Ascending aorta (tissue), 2 donors: ENCODE measurements around the gene SLC2A2. TPM values are rescaled to one million over a fixed set of nuclear protein-coding genes. Genes with fewer than 3 reads are reported as not detected.

Experiments used
- DNase-seq, 2 donors: peaks; one replicate each; pipeline ENCODE4 v3.0.0-alpha.2; 2019; ENCODE audit warnings: low spot score in 2 of 2
- H3K27ac ChIP-seq, 2 donors: fragments of 200-600 bp; sonication (generic); one replicate each; pipeline ENCODE4 v1.5.1; 2016 to 2017; ENCODE audit warnings: mild to moderate bottlenecking in 1 of 2
- H3K27me3 ChIP-seq: fragments of 200-600 bp; sonication (generic); one replicate; pipeline ENCODE4 v1.5.1; 2017
- H3K36me3 ChIP-seq, 2 donors: fragments of 200-600 bp; sonication (generic); one replicate each; pipeline ENCODE4 v1.5.1; 2016
- H3K4me1 ChIP-seq, 2 donors: fragments of 200-600 bp; sonication (generic); one replicate each; pipeline ENCODE4 v1.5.1; 2016 to 2017; ENCODE audit warnings: mild to moderate bottlenecking in 1 of 2
- H3K4me3 ChIP-seq, 2 donors: fragments of 200-600 bp; sonication (generic); one replicate each; pipeline ENCODE4 v1.5.1; 2016 to 2017; ENCODE audit warnings: mild to moderate bottlenecking in 1 of 2
- H3K9me3 ChIP-seq, 2 donors: fragments of 200-600 bp; sonication (generic); one replicate each; pipeline ENCODE4 v1.5.1; 2016
- CTCF ChIP-seq, 3 experiments: fragments of 200-600 bp in 2 of 3; fragments of 450-650 bp in 1 of 3; sonication (generic) in 2 of 3; IDR thresholded peaks; one replicate each; pipeline ENCODE4 v1.5.1; 2016 to 2019; ENCODE audit warnings: antibody characterized with exemption in 3 of 3, mild to moderate bottlenecking in 1 of 3, moderate library complexity in 1 of 3
- intact Hi-C: fragments of 100-400 bp; cut with DNase I; formaldehyde crosslinking; loops from one replicate; pipeline ENCODE4 v1.15.1; 2023
- total RNA-seq: library from RNA; depleted of rRNA; stranded (reverse); fragments of >200 nt; gene quantifications from one replicate; pipeline ENCODE4 v1.1.0, GENCODE V29; 2016

Gene SLC2A2
- total RNA-seq, 1 donor from 2014 or later = not detected

- DNase-seq = no peak
- Histone ChIP-seq H3K4me1 (no peaks in the 10 kb centered on the region), H3K36me3 (no peaks in the 10 kb centered on the region), H3K4me3 (no peak overlapping the region), H3K27ac (no peak overlapping the region), H3K9me3 (no peaks in the 10 kb centered on the region), H3K27me3 (no peaks in the 10 kb centered on the region)
- intact Hi-C loops = no loop called here
- no peak for TF ChIP-seq CTCF (IDR thresholded peaks at IDR 0.05)
Measured at GRCh38 chr3:170953736-170954135, 72.8 kb downstream of the SLC2A2 start.

- no peak overlapping the region for H3K27ac ChIP-seq
- DNase-seq = no peak
- no peak for TF ChIP-seq CTCF (IDR thresholded peaks at IDR 0.05)
- no peak overlapping the region for H3K4me3 ChIP-seq
- H3K4me1 ChIP-seq = no peaks in the 10 kb centered on the region
- intact Hi-C loops = no loop called here
- no peaks in the 10 kb centered on the region for H3K36me3 ChIP-seq
- no peaks in the 10 kb centered on the region for H3K9me3 ChIP-seq
- H3K27me3 ChIP-seq = no peaks in the 10 kb centered on the region
Measured at GRCh38 chr3:170953229-170953628, 73.3 kb downstream of the SLC2A2 start.

GRCh38 chr3:170949211-170949610 lies 77.3 kb downstream of the SLC2A2 start:
- Histone ChIP-seq H3K27ac (no peak overlapping the region), H3K36me3 (no peaks in the 10 kb centered on the region), H3K27me3 (no peaks in the 10 kb centered on the region), H3K4me3 (no peak overlapping the region), H3K9me3 (no peaks in the 10 kb centered on the region), H3K4me1 (no peaks in the 10 kb centered on the region)
- intact Hi-C loops = no loop called here
- DNase-seq = no peak
- no peak for TF ChIP-seq CTCF (IDR thresholded peaks at IDR 0.05)

- Histone ChIP-seq H3K9me3 (no peaks in the 10 kb centered on the region), H3K36me3 (no peaks in the 10 kb centered on the region), H3K4me3 (no peak overlapping the region), H3K4me1 (no peaks in the 10 kb centered on the region), H3K27me3 (no peaks in the 10 kb centered on the region), H3K27ac (no peak overlapping the region)
- intact Hi-C loops = no loop called here
- DNase-seq = no peak
- no peak for TF ChIP-seq CTCF (IDR thresholded peaks at IDR 0.05)
Measured at GRCh38 chr3:170947018-170947769, 79.3 kb downstream of the SLC2A2 start.

Other genes with a start within 250 kb of the SLC2A2 start
- 39.2 TPM for gene RPL22L1, start 156.5 kb downstream of the SLC2A2 start, total RNA-seq
- gene EIF5A2, start 118.1 kb downstream of the SLC2A2 start, total RNA-seq = 28.6 TPM